ENCODE data around the gene VPS25.

DNA sequence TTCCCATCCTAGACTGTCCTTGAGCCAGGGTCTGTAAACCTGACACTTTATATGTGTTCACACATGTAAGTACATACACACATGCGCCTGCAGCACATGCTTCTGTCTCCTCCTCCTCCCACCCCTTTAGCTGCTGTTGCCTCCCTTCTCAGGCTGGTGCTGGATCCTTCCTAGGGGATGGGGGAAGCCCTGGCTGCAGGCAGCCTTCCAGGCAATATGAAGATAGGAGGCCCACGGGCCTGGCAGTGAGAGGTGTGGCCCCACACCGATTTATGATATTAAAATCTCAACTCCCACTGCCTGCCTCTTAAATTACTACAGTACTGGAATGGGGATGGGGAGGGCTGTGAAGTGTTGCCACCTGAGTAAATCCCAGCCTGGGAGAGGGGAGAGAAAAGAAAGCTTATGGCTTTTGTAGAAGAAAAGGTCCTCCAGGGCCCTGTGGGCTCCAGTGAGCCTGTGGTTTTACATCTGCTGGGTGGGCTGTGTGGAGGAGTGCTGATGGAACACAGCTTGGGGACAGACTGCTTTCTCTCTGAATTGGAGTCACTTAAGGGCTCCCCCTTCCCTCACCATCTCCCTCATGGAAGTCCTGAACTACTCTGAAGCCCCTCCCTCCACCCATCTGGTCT lies 6.2 kb downstream of the VPS25 start:
- TF ChIP-seq, protein P1, sequence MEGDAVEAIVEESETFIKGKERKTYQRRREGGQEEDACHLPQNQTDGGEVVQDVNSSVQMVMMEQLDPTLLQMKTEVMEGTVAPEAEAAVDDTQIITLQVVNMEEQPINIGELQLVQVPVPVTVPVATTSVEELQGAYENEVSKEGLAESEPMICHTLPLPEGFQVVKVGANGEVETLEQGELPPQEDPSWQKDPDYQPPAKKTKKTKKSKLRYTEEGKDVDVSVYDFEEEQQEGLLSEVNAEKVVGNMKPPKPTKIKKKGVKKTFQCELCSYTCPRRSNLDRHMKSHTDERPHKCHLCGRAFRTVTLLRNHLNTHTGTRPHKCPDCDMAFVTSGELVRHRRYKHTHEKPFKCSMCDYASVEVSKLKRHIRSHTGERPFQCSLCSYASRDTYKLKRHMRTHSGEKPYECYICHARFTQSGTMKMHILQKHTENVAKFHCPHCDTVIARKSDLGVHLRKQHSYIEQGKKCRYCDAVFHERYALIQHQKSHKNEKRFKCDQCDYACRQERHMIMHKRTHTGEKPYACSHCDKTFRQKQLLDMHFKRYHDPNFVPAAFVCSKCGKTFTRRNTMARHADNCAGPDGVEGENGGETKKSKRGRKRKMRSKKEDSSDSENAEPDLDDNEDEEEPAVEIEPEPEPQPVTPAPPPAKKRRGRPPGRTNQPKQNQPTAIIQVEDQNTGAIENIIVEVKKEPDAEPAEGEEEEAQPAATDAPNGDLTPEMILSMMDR (conservative IDR thresholded peaks at IDR 0.05; ENCODE audit: low read length): no peak
- TF ChIP-seq EZH2phosphoT487 (IDR thresholded peaks at IDR 0.05; ENCODE audit: borderline replicate concordance, low read depth, low read length): no peak

All from OCI-LY7 (cell line).